HG03280 (cell line): ENCODE data around the gene UBA1.

ENCODE experiments used
- ATAC-seq: cut with Tn5 transposase; IDR thresholded peaks from one replicate; pipeline ENCODE4 v1.9.1; 2021; ENCODE audit warnings: mild to moderate bottlenecking, moderate library complexity; ENCODE audit not compliant: unreplicated experiment

Gene UBA1

GRCh38 chrX:47193475-47194193, at the start of gene UBA1:
Gene UBA1 (plus strand): TSS chrX:47193829. CDS start chrX:47198803, 4,974 bp downstream.
- peak; percentile 68 for ATAC-seq

GRCh38 chrX:47143894-47144625, 49.6 kb upstream of the UBA1 start:
- peak; percentile 14 for ATAC-seq

- peak; percentile 92 for ATAC-seq
Observed at GRCh38 chrX:47144626-47145394, 48.8 kb upstream of the UBA1 start, which contains the start of the genes NDUFB11 and RBM10. Gene NDUFB11 (minus strand): TSS chrX:47144702. CDS start chrX:47144679, 23 bp downstream. Gene RBM10 (plus strand): TSS chrX:47145221. CDS start chrX:47147482, 2,261 bp downstream.

- peak; percentile 19 for ATAC-seq
Observed at GRCh38 chrX:47145395-47146120, 48.1 kb upstream of the UBA1 start.

GRCh38 chrX:47146121-47146935, 47.3 kb upstream of the UBA1 start:
- no peak for ATAC-seq

- no peak for ATAC-seq
Observed at GRCh38 chrX:47146936-47147859, 46.4 kb upstream of the UBA1 start.

- no peak for ATAC-seq
Observed at GRCh38 chrX:47148946-47149345, 44.7 kb upstream of the UBA1 start.

GRCh38 chrX:47151435-47151834, 42.2 kb upstream of the UBA1 start:
- no peak for ATAC-seq

GRCh38 chrX:47156611-47157520, 36.8 kb upstream of the UBA1 start:
- no peak for ATAC-seq

- ATAC-seq, result no peak
Observed at GRCh38 chrX:47158131-47158530, 35.5 kb upstream of the UBA1 start.

- no peak for ATAC-seq
Observed at GRCh38 chrX:47158781-47159180, 34.8 kb upstream of the UBA1 start.

GRCh38 chrX:47160781-47161180, 32.8 kb upstream of the UBA1 start:
- no peak for ATAC-seq

- ATAC-seq, result no peak
Observed at GRCh38 chrX:47162927-47163583, 30.6 kb upstream of the UBA1 start.

- ATAC-seq, result no peak
Observed at GRCh38 chrX:47164420-47164819, 29.2 kb upstream of the UBA1 start.

- ATAC-seq, result no peak
Observed at GRCh38 chrX:47166126-47166525, 27.5 kb upstream of the UBA1 start.

GRCh38 chrX:47168495-47169073, 25.0 kb upstream of the UBA1 start:
- no peak for ATAC-seq

- ATAC-seq, result no peak
Observed at GRCh38 chrX:47169273-47169672, 24.4 kb upstream of the UBA1 start.
